ENCODE measurements around the gene ABHD5.

GRCh38 chr3:43769885-43770425 lies 79.2 kb downstream of the ABHD5 start:
- TF ChIP-seq GATA2 (IDR thresholded peaks at IDR 0.05; ENCODE audit: low read depth, low read length) (no peak), GATA3 (IDR thresholded peaks at IDR 0.05; ENCODE audit: low read depth, low read length) (no peak)

Data from SH-SY5Y (cell line).